GM23338 (cell line): ENCODE measurements around the gene ZNF678.
"Not testable (repeated sequence)": the region's sequence is repeated elsewhere in the genome, so short reads cannot be mapped to it uniquely, and the experiment has no call there.

Experiments
- CREB1 ChIP-seq: fragments of 250-450 bp; sonication (Bioruptor Pico); IDR thresholded peaks from 2 replicates; pipeline ENCODE4 v1.5.0; 2020; ENCODE audit warnings: low read depth, mild to moderate bottlenecking, moderate library complexity
- CTCF ChIP-seq, 2 experiments: fragments of 200-600 bp in 1 of 2; sonication (generic) in 1 of 2; conservative IDR thresholded peaks; 2 replicates each; pipeline versions ENCODE4 v1.5.1 to v1.6.1; 2016 to 2017; ENCODE audit warnings: antibody characterized with exemption in 2 of 2, low read depth in 2 of 2, mild to moderate bottlenecking in 2 of 2, moderate library complexity in 1 of 2
- ETS1 ChIP-seq: IDR thresholded peaks from 2 replicates; pipeline ENCODE4 v1.6.1; 2016; ENCODE audit warnings: antibody characterized with exemption
- EZH2 ChIP-seq: fragments of 200-600 bp; sonication (generic); IDR thresholded peaks from one replicate; pipeline ENCODE4 v1.8.0; 2017; ENCODE audit warnings: antibody characterized with exemption, mild to moderate bottlenecking, low read depth; ENCODE audit not compliant: unreplicated experiment
- EZH2phosphoT487 ChIP-seq: fragments of 200-600 bp; sonication (generic); IDR thresholded peaks from one replicate; pipeline ENCODE4 v1.8.1; 2018; ENCODE audit warnings: antibody characterized with exemption; ENCODE audit not compliant: unreplicated experiment
- JUNB ChIP-seq: IDR thresholded peaks from one replicate; pipeline ENCODE4 v1.6.1; 2016; ENCODE audit warnings: antibody characterized with exemption; ENCODE audit not compliant: unreplicated experiment
- NANOG ChIP-seq: IDR thresholded peaks from 2 replicates; pipeline ENCODE4 v1.6.1; 2016; ENCODE audit warnings: antibody characterized with exemption, borderline replicate concordance
- POLR2AphosphoS5 ChIP-seq: IDR thresholded peaks from 2 replicates; pipeline ENCODE4 v1.6.1; 2016; ENCODE audit warnings: antibody characterized with exemption, low read depth
- REST ChIP-seq: IDR thresholded peaks from one replicate; pipeline ENCODE4 v1.6.1; 2018; ENCODE audit warnings: antibody characterized with exemption; ENCODE audit not compliant: unreplicated experiment
- STAT1 ChIP-seq: IDR thresholded peaks from one replicate; pipeline ENCODE4 v1.6.1; 2016; ENCODE audit warnings: antibody characterized with exemption; ENCODE audit not compliant: unreplicated experiment
- ZNF114 ChIP-seq: fragments of 250-450 bp; sonication (Bioruptor Pico); IDR thresholded peaks from 2 replicates; pipeline ENCODE4 v1.5.0; 2020; ENCODE audit warnings: mild to moderate bottlenecking, moderate library complexity
- ZNF331 ChIP-seq: fragments of 250-450 bp; sonication (Bioruptor Pico); IDR thresholded peaks from 2 replicates; pipeline ENCODE4 v1.5.0; 2020; ENCODE audit warnings: low read depth, mild to moderate bottlenecking, moderate library complexity
- ZNF462 ChIP-seq: fragments of 250-450 bp; sonication (Bioruptor Pico); IDR thresholded peaks from 2 replicates; pipeline ENCODE4 v1.5.0; 2020; ENCODE audit warnings: mild to moderate bottlenecking, moderate library complexity

GRCh38 chr1:227701631-227702030 lies 138.3 kb downstream of the ZNF678 start:
- not testable (repeated sequence) for TF ChIP-seq CTCF (conservative IDR thresholded peaks at IDR 0.05; ENCODE audit: low read depth in 2 of 2); EZH2; POLR2AphosphoS5; STAT1; REST; ZNF462 (CRISPR knock-in tag); CREB1; JUNB; EZH2phosphoT487; ZNF331 (CRISPR knock-in tag); ETS1; ZNF114; NANOG
